H9 (cell line): ENCODE data around the gene PABPN1. TPM values are rescaled to one million over a fixed set of nuclear protein-coding genes. Genes with fewer than 3 reads are reported as not detected.

ENCODE experiments used
- DNase-seq: peaks from one replicate; pipeline ENCODE4 v3.0.0-alpha.2; 2017
- H2AFZ ChIP-seq: one replicate; pipeline ENCODE4 v1.6.1; 2013; ENCODE audit warnings: mild to moderate bottlenecking, low read length, control low read depth, moderate library complexity
- H2AK5ac ChIP-seq: 2 replicates; pipeline ENCODE4 v1.6.1; 2013; ENCODE audit warnings: low read length, control low read depth, mixed read lengths; ENCODE audit not compliant: insufficient read length
- H2BK120ac ChIP-seq: one replicate; pipeline ENCODE4 v1.6.1; 2013; ENCODE audit warnings: low read depth, mild to moderate bottlenecking, low read length, control low read depth, inconsistent platforms; ENCODE audit not compliant: poor library complexity, severe bottlenecking
- H2BK12ac ChIP-seq: 2 replicates; pipeline ENCODE4 v1.6.1; 2013; ENCODE audit warnings: low read length, control low read depth, mixed read lengths, low read depth; ENCODE audit not compliant: insufficient read length
- H2BK15ac ChIP-seq: 2 replicates; pipeline ENCODE4 v1.6.1; 2013; ENCODE audit warnings: low read depth, low read length, control low read depth
- H2BK20ac ChIP-seq: one replicate; pipeline ENCODE4 v1.6.1; 2013; ENCODE audit warnings: low read depth, mild to moderate bottlenecking, low read length, control low read depth, inconsistent platforms; ENCODE audit not compliant: poor library complexity, severe bottlenecking
- H2BK5ac ChIP-seq: 2 replicates; pipeline ENCODE4 v1.6.1; 2013; ENCODE audit warnings: low read length, control low read depth, mixed read lengths; ENCODE audit not compliant: insufficient read length
- H3K14ac ChIP-seq: 2 replicates; pipeline ENCODE4 v1.6.1; 2013; ENCODE audit warnings: low read length, control low read depth; ENCODE audit not compliant: insufficient read depth
- H3K18ac ChIP-seq: 2 replicates; pipeline ENCODE4 v1.6.1; 2013; ENCODE audit warnings: low read depth, mild to moderate bottlenecking, mixed read lengths, low read length, control low read depth; ENCODE audit not compliant: insufficient read length
- H3K23ac ChIP-seq: 2 replicates; pipeline ENCODE4 v1.6.1; 2013; ENCODE audit warnings: low read length, control low read depth, mixed read lengths, low read depth; ENCODE audit not compliant: insufficient read length
- H3K23me2 ChIP-seq: 2 replicates; pipeline ENCODE4 v1.6.1; 2013; ENCODE audit warnings: low read depth, mild to moderate bottlenecking, mixed read lengths, low read length, control low read depth; ENCODE audit not compliant: insufficient read length, poor library complexity, severe bottlenecking
- H3K27ac ChIP-seq: 2 replicates; pipeline ENCODE4 v1.5.1; 2013; ENCODE audit warnings: low read length, control low read depth, mixed read lengths, low read depth; ENCODE audit not compliant: insufficient read length
- H3K27me3 ChIP-seq: 2 replicates; pipeline ENCODE4 v1.6.1; 2013; ENCODE audit warnings: low read length, control low read depth, inconsistent platforms; ENCODE audit not compliant: insufficient read depth
- H3K4ac ChIP-seq: 2 replicates; pipeline ENCODE4 v1.6.1; 2013; ENCODE audit warnings: low read depth, mild to moderate bottlenecking, control low read depth, inconsistent platforms, low read length, moderate library complexity
- H3K4me1 ChIP-seq: 2 replicates; pipeline ENCODE4 v1.6.1; 2013; ENCODE audit warnings: low read length, control low read depth, inconsistent platforms; ENCODE audit not compliant: insufficient read depth
- H3K4me2 ChIP-seq: 2 replicates; pipeline ENCODE4 v1.6.1; 2013; ENCODE audit warnings: low read length, control low read depth, mixed read lengths; ENCODE audit not compliant: insufficient read length, insufficient read depth
- H3K56ac ChIP-seq: 2 replicates; pipeline ENCODE4 v1.6.1; 2013; ENCODE audit warnings: low read depth, mild to moderate bottlenecking, mixed read lengths, low read length, control low read depth; ENCODE audit not compliant: insufficient read length
- H3K79me1 ChIP-seq: 2 replicates; pipeline ENCODE4 v1.6.1; 2013; ENCODE audit warnings: low read depth, mild to moderate bottlenecking, moderate library complexity, low read length, control low read depth, inconsistent platforms; ENCODE audit not compliant: insufficient read depth, poor library complexity, severe bottlenecking
- H3K79me2 ChIP-seq: 2 replicates; pipeline ENCODE4 v1.6.1; 2013; ENCODE audit warnings: low read length, control low read depth, inconsistent platforms; ENCODE audit not compliant: insufficient read depth
- H3K9ac ChIP-seq: 2 replicates; pipeline ENCODE4 v1.6.1; 2013; ENCODE audit warnings: low read length, control low read depth, mixed read lengths; ENCODE audit not compliant: insufficient read length; ENCODE audit errors: extremely low read depth
- H3K9me3 ChIP-seq: one replicate; pipeline ENCODE4 v1.6.1; 2013; ENCODE audit warnings: low read depth, low read length, inconsistent platforms; ENCODE audit not compliant: control insufficient read depth
- H3T11ph ChIP-seq: one replicate; pipeline ENCODE4 v1.6.1; 2013; ENCODE audit warnings: mild to moderate bottlenecking, low read length, control low read depth, inconsistent platforms
- H4K20me1 ChIP-seq: one replicate; pipeline ENCODE4 v1.6.1; 2013; ENCODE audit not compliant: control insufficient read depth, insufficient read length, insufficient read depth
- H4K5ac ChIP-seq: 2 replicates; pipeline ENCODE4 v1.6.1; 2013; ENCODE audit warnings: low read depth, mild to moderate bottlenecking, mixed read lengths, low read length, control low read depth; ENCODE audit not compliant: insufficient read length
- H4K8ac ChIP-seq: replicated peaks from 2 replicates; pipeline ENCODE4 v1.6.1; 2013; ENCODE audit warnings: low read length, control low read depth, mixed read lengths, low read depth; ENCODE audit not compliant: insufficient read length
- H4K91ac ChIP-seq: 2 replicates; pipeline ENCODE4 v1.6.1; 2013; ENCODE audit warnings: low read depth, mild to moderate bottlenecking, moderate library complexity, mixed read lengths, low read length, control low read depth; ENCODE audit not compliant: insufficient read length
- H3K27ac Mint-ChIP-seq, 3 experiments: 2 replicates in 2 of 3; 3 replicates in 1 of 3; pipeline ENCODE4 v1.8.0; 2020 to 2021; ENCODE audit warnings: mixed read lengths in 3 of 3, mild to moderate bottlenecking in 1 of 3, moderate library complexity in 1 of 3
- H3K27me3 Mint-ChIP-seq: 2 replicates; pipeline ENCODE4 v1.8.0; 2021; ENCODE audit warnings: low read depth, mild to moderate bottlenecking, moderate library complexity, mixed read lengths
- H3K36me3 Mint-ChIP-seq, 3 experiments: 2 replicates in 2 of 3; 3 replicates in 1 of 3; pipeline ENCODE4 v1.8.0; 2020 to 2021; ENCODE audit warnings: low read depth in 3 of 3, mixed read lengths in 3 of 3; ENCODE audit not compliant: insufficient read depth in 1 of 3
- H3K4me1 Mint-ChIP-seq, 2 experiments: 2 replicates each; pipeline ENCODE4 v1.8.0; 2020; ENCODE audit warnings: mixed read lengths in 2 of 2
- H3K4me3 Mint-ChIP-seq, 2 experiments: 2 replicates in 1 of 2; 3 replicates in 1 of 2; pipeline ENCODE4 v1.8.0; 2020 to 2021; ENCODE audit warnings: mild to moderate bottlenecking in 2 of 2, mixed read lengths in 2 of 2, moderate library complexity in 1 of 2
- H3K9me3 Mint-ChIP-seq, 2 experiments: 2 replicates in 1 of 2; 3 replicates in 1 of 2; pipeline ENCODE4 v1.8.0; 2020; ENCODE audit warnings: mild to moderate bottlenecking in 2 of 2, mixed read lengths in 2 of 2, moderate library complexity in 1 of 2
- WGBS: extraction: QIAGEN DNeasy Blood & Tissue Kit; methylation state at CpG from one replicate; pipeline ENCODE4 v1.1.7; 2013; ENCODE audit warnings: missing lambda C conversion rate, low lambda C conversion rate, mixed read lengths; ENCODE audit not compliant: insufficient read length; ENCODE audit errors: extremely low coverage; 5-methylcytosine and 5-hydroxymethylcytosine counted together
- total RNA-seq: library from RNA; stranded (reverse); gene quantifications from 2 replicates; pipeline ENCODE4 v1.2.1, GENCODE V29; 2021
- TF ChIP-seq, protein P1 (sequence below): fragments of 200-600 bp; sonication (generic); conservative IDR thresholded peaks from 3 replicates; pipeline ENCODE4 v1.8.0; 2021; ENCODE audit warnings: antibody characterized with exemption, mild to moderate bottlenecking

Gene PABPN1
- total RNA-seq, 1 experiment from 2014 or later: 333 TPM

DNA sequence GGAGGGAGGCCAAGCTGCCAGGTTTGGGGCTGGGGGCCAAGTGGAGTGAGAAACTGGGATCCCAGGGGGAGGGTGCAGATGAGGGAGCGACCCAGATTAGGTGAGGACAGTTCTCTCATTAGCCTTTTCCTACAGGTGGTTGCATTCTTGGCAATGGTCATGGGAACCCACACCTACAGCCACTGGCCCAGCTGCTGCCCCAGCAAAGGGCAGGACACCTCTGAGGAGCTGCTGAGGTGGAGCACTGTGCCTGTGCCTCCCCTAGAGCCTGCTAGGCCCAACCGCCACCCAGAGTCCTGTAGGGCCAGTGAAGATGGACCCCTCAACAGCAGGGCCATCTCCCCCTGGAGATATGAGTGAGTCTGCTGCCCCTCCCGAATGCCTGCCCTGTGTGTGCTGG, 51.8 kb downstream of the PABPN1 start:
- WGBS: no CpG with 5 or more reads among the region's 3 CpGs
- no peak overlapping the region for H3K56ac ChIP-seq
- Mint-ChIP-seq H3K4me3 (no peak overlapping the region), H3K36me3 (no peaks in the 10 kb centered on the region), H3K9me3 (no peaks in the 10 kb centered on the region), H3K27ac (no peak overlapping the region), H3K4me1 (peaks cover 7 to 16% of the 10 kb centered on the region in 2 experiments; a peak in 3 of 4 replicates), H3K27me3 (peaks cover 75% of the 10 kb centered on the region)
- TF ChIP-seq, protein P1, sequence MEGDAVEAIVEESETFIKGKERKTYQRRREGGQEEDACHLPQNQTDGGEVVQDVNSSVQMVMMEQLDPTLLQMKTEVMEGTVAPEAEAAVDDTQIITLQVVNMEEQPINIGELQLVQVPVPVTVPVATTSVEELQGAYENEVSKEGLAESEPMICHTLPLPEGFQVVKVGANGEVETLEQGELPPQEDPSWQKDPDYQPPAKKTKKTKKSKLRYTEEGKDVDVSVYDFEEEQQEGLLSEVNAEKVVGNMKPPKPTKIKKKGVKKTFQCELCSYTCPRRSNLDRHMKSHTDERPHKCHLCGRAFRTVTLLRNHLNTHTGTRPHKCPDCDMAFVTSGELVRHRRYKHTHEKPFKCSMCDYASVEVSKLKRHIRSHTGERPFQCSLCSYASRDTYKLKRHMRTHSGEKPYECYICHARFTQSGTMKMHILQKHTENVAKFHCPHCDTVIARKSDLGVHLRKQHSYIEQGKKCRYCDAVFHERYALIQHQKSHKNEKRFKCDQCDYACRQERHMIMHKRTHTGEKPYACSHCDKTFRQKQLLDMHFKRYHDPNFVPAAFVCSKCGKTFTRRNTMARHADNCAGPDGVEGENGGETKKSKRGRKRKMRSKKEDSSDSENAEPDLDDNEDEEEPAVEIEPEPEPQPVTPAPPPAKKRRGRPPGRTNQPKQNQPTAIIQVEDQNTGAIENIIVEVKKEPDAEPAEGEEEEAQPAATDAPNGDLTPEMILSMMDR: no peak
- no peak overlapping the region for H2AK5ac ChIP-seq
- H3K4me2 ChIP-seq: no peak overlapping the region
- H3K27me3 ChIP-seq: no peaks in the 10 kb centered on the region; the same call in 1 of the 2 replicates
- DNase-seq: no peak
- H3K9ac ChIP-seq: no peak overlapping the region
- H3K4me1 ChIP-seq: no peaks in the 10 kb centered on the region
- no peak overlapping the region for H2BK20ac ChIP-seq
- H3T11ph ChIP-seq: no peak overlapping the region
- no peak overlapping the region for H2BK15ac ChIP-seq
- no peak overlapping the region for H3K18ac ChIP-seq
- H4K8ac ChIP-seq: no peak overlapping the region
- H2AFZ ChIP-seq: no peak overlapping the region
- H3K23me2 ChIP-seq: no peaks in the 10 kb centered on the region
- H4K91ac ChIP-seq: no peak overlapping the region
- no peaks in the 10 kb centered on the region for H3K79me2 ChIP-seq
- no peak overlapping the region for H2BK5ac ChIP-seq
- no peaks in the 10 kb centered on the region for H3K9me3 ChIP-seq
- H4K5ac ChIP-seq: no peak overlapping the region
- H3K14ac ChIP-seq: no peak overlapping the region
- no peak overlapping the region for H3K27ac ChIP-seq
- H2BK12ac ChIP-seq: no peak overlapping the region
- no peak overlapping the region for H3K23ac ChIP-seq
- no peaks in the 10 kb centered on the region for H4K20me1 ChIP-seq
- no peak overlapping the region for H3K4ac ChIP-seq
- H3K79me1 ChIP-seq: no peaks in the 10 kb centered on the region
- no peak overlapping the region for H2BK120ac ChIP-seq

Other genes with a start within 250 kb of the PABPN1 start
- 314 and 333 TPM in 2 replicates for gene ACIN1, start 226.3 kb upstream of the PABPN1 start, total RNA-seq
- gene C14orf119, start 226.0 kb upstream of the PABPN1 start, total RNA-seq: 65.1 and 66.9 TPM in 2 replicates
- gene CIROP, start 216.5 kb upstream of the PABPN1 start, total RNA-seq: not detected in 2 replicates
- not detected in 2 replicates for gene CEBPE, start 202.2 kb upstream of the PABPN1 start, total RNA-seq
- gene SLC7A8, start 137.8 kb upstream of the PABPN1 start, total RNA-seq: 77.9 and 84.5 TPM in 2 replicates
- 0.15 and 0.39 TPM in 2 replicates for gene RNF212B, start 83.5 kb upstream of the PABPN1 start, total RNA-seq
- gene HOMEZ, start 35.3 kb upstream of the PABPN1 start, total RNA-seq: 6.2 and 6.5 TPM in 2 replicates
- gene PPP1R3E, start 18.6 kb upstream of the PABPN1 start, total RNA-seq: 2.6 and 3.9 TPM in 2 replicates
- 8.4 and 8.8 TPM in 2 replicates for gene BCL2L2, start 14.6 kb upstream of the PABPN1 start, total RNA-seq
- 33.0 and 34.0 TPM in 2 replicates for gene SLC22A17, start 31.4 kb downstream of the PABPN1 start, total RNA-seq
- gene EFS, start 43.7 kb downstream of the PABPN1 start, total RNA-seq: 31.9 and 32.1 TPM in 2 replicates
- not detected in 2 replicates for gene IL25, start 51.4 kb downstream of the PABPN1 start, total RNA-seq
- gene CMTM5, start 55.6 kb downstream of the PABPN1 start, total RNA-seq: not detected in 2 replicates
- gene MYH6, start 86.8 kb downstream of the PABPN1 start, total RNA-seq: 0.07 and 0.13 TPM in 2 replicates
- not detected in 2 replicates for gene MYH7, start 114.2 kb downstream of the PABPN1 start, total RNA-seq
- 51.7 and 53.1 TPM in 2 replicates for gene NGDN, start 148.2 kb downstream of the PABPN1 start, total RNA-seq
- 19.2 and 19.4 TPM in 2 replicates for gene ZFHX2, start 230.3 kb downstream of the PABPN1 start, total RNA-seq
- 13.4 and 15.6 TPM in 2 replicates for gene THTPA, start 234.8 kb downstream of the PABPN1 start, total RNA-seq
- 107 and 121 TPM in 2 replicates for gene AP1G2, start 246.3 kb downstream of the PABPN1 start, total RNA-seq